ENCODE data around the gene RINL.
"Not testable (repeated sequence)": the region's sequence is repeated elsewhere in the genome, so short reads cannot be mapped to it uniquely, and the experiment has no call there.

Gene RINL

GRCh38 chr19:38831142-38831605 lies 46.9 kb downstream of the RINL start:
- peak; percentile 46 for DNase-seq

- DNase-seq = no peak
Observed at GRCh38 chr19:38830039-38830733, 47.9 kb downstream of the RINL start.

GRCh38 chr19:38829203-38829602 lies 48.9 kb downstream of the RINL start:
- DNase-seq = not testable (repeated sequence)

GRCh38 chr19:38826856-38827551 lies 51.1 kb downstream of the RINL start:
- no peak for DNase-seq

GRCh38 chr19:38825936-38826335 lies 52.1 kb downstream of the RINL start:
- DNase-seq = not testable (repeated sequence)

- not testable (repeated sequence) for DNase-seq
Observed at GRCh38 chr19:38821230-38821825, 56.7 kb downstream of the RINL start.

- no peak for DNase-seq
Observed at GRCh38 chr19:38819231-38819920, 58.7 kb downstream of the RINL start.
